ENCODE data around the gene SCN4B.

SCN4B gene, protein sequence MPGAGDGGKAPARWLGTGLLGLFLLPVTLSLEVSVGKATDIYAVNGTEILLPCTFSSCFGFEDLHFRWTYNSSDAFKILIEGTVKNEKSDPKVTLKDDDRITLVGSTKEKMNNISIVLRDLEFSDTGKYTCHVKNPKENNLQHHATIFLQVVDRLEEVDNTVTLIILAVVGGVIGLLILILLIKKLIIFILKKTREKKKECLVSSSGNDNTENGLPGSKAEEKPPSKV
- long read RNA-seq: 0 reads

DNA sequence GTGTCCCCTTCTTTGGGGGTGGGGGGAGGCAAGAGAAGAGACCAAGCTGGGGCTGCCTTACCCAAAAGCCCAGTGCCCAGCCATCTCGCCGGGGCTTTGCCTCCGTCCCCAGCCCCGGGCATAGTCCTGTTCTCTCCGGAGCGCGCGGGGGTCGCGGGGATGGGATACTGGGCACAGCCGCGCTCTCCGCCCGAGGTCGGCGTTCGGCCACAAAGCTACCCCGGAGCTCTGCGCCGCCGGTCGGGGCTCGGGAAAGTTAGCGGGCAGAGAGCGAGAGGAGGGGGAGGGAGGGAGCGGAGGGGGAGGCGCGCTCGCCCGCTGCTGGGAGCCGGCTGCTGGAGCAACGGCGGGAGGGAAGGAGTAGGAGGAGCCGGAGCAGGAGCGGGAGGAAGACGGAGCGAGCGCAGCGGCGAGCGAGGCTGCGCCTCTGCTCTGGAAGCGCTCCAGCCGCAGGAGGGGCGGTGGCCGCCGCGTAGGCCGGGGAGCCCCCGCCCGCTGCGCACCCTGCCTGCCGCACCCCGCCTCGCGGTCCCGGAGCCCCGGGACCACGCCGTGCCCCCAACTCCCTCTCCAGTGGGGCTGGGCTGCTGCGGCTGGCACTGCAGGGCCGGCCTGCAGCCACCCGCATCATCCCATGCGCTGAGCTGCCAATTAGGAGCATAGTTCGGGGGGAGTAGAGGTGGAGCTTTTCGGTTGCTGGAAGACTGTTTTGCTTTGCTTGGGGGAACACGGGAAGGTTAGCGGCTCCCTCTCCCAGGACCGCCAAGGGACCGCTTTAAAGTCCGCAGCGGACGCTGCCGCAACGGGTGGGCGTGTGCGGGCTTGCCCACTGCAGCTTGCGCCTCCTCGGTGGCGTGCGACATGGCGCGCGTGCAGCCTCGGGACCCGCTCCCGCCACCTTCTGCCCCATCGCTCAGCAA lies at the start of gene SCN4B:
Gene SCN4B (minus strand): TSS at position 272 of the 920 bp plus-strand sequence. CDS start 150 bp downstream, at position 122.
- no peak for TF ChIP-seq SPI1 (IDR thresholded peaks at IDR 0.05; ENCODE audit: borderline replicate concordance, low read depth)
- peak within 1 kb of the TSS; percentile 15 for H3K4me3 ChIP-seq (replicated peaks; ENCODE audit: insufficient read depth, low read length)
- peak; percentile 21 to 46 for DNase-seq (ENCODE audit: low read depth in 1 of 2, low spot score in 1 of 2)
- peaks cover 44% of the 10 kb centered on the region for H3K27me3 ChIP-seq (ENCODE audit: insufficient read depth, poor library complexity, severe bottlenecking)
- H3K27ac ChIP-seq (replicated peaks): no peak within 1 kb of the TSS

DNA sequence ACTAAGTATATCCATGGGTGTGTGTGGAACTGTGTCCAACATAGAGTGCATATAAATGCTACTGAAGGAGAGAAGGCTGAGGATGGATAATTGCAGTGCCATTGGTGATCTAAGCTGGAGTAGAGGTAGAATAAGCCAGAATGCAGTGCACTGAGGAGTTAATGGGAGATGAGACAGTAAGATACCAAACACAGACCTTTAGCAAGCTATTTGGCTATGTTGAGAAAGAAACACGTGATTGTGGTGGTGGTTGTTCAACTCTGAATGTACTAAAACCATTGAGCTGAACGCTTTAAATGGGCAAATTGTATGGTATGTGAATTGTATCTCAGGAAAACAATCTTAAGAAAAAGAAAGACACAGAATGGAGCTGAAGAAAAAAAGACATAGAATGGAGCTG lies 49.3 kb upstream of the SCN4B start:
- no peak for DNase-seq (ENCODE audit: low read depth in 1 of 2, low spot score in 1 of 2)
- no peak overlapping the region for H3K27ac ChIP-seq (replicated peaks)
- no peak overlapping the region for H3K4me3 ChIP-seq (replicated peaks; ENCODE audit: insufficient read depth, low read length)
- TF ChIP-seq CTCF (IDR thresholded peaks at IDR 0.05; ENCODE audit: insufficient read depth, low read length) (no peak), REST (IDR thresholded peaks at IDR 0.05; ENCODE audit: insufficient replicate concordance, low read depth) (no peak), SPI1 (IDR thresholded peaks at IDR 0.05; ENCODE audit: borderline replicate concordance, low read depth) (no peak)
- H3K27me3 ChIP-seq (ENCODE audit: insufficient read depth, poor library complexity, severe bottlenecking): no peaks in the 10 kb centered on the region

DNA sequence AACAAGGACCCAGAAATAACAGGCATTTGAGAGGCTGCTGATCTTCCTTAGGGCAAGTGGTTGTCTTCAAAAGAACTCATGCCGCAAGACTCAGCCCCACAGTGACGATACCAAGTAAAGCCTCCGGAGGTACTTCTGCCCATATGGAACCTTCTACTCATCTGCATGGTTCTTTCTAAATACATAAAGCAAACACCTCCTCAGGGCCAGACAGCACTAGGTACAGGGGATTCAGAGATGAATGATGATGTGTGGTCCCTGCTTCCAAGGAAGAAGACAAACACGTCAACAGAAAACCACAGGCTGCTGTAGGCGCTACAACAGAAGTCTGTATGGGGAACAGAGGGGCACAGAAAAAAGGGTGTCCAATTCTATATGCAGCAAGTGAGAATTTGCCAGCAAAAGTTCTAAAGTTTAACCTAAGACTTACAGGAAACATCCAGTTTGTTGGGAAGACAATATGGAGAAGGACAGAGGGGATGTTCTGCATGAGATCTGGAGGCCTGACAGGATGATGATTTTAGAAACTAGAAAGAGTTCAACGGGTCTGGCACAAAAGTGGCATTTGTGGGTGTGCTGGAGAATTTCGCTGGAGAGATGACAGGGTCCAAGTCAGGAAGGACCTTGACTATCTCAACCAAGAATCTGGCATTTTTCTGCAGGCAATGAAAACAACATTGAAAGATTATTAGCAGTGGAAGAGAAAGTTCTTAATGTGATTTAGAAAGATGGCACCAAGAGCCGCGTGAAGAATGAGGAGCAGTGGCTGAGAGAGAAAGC lies 48.5 kb upstream of the SCN4B start:
- no peak overlapping the region for H3K4me3 ChIP-seq (replicated peaks; ENCODE audit: insufficient read depth, low read length)
- no peak overlapping the region for H3K27ac ChIP-seq (replicated peaks)
- TF ChIP-seq GABPA (IDR thresholded peaks at IDR 0.05; ENCODE audit: low read depth) (no peak), POLR2AphosphoS5 (IDR thresholded peaks at IDR 0.05; ENCODE audit: low read depth) (no peak), REST (IDR thresholded peaks at IDR 0.05; ENCODE audit: insufficient replicate concordance, low read depth) (no peak), SPI1 (IDR thresholded peaks at IDR 0.05; ENCODE audit: borderline replicate concordance, low read depth) (no peak), CTCF (IDR thresholded peaks at IDR 0.05; ENCODE audit: insufficient read depth, low read length) (no peak)
- no peaks in the 10 kb centered on the region for H3K27me3 ChIP-seq (ENCODE audit: insufficient read depth, poor library complexity, severe bottlenecking)
- DNase-seq (ENCODE audit: low read depth in 1 of 2, low spot score in 1 of 2): no peak

DNA sequence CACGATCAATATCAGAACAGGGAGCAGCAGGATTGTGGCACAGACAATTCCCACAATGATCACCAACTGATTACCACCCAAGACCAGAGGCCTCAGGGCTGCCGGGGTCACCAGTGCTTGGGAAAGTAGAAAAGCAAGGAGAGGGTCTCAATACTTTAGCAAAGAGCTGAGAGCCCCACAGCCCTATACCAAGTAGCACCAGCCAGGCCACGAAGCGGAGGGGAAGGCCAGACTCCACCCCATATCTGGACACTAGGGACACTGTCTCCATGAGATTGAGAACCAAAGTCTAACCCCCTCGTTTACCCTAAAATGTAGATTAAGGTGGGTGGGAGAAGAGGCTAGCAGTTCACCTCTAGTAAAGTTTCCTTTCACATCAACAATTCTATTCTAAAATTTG lies 47.9 kb upstream of the SCN4B start:
- Histone ChIP-seq H3K27me3 (ENCODE audit: insufficient read depth, poor library complexity, severe bottlenecking) (no peaks in the 10 kb centered on the region), H3K27ac (replicated peaks) (no peak overlapping the region), H3K4me3 (replicated peaks; ENCODE audit: insufficient read depth, low read length) (no peak overlapping the region)
- TF ChIP-seq POLR2AphosphoS5 (IDR thresholded peaks at IDR 0.05; ENCODE audit: low read depth): no peak
- TF ChIP-seq REST (IDR thresholded peaks at IDR 0.05; ENCODE audit: insufficient replicate concordance, low read depth): no peak
- TF ChIP-seq SPI1 (IDR thresholded peaks at IDR 0.05; ENCODE audit: borderline replicate concordance, low read depth): no peak
- no peak for TF ChIP-seq GABPA (IDR thresholded peaks at IDR 0.05; ENCODE audit: low read depth)
- TF ChIP-seq CTCF (IDR thresholded peaks at IDR 0.05; ENCODE audit: insufficient read depth, low read length): no peak
- no peak for DNase-seq (ENCODE audit: low read depth in 1 of 2, low spot score in 1 of 2)
